Measurements from ENCODE around the gene OR52L1. TPM values are rescaled to one million over a fixed set of nuclear protein-coding genes. Genes with fewer than 3 reads are reported as not detected.

OR52L1 gene
- total RNA-seq = not detected in 2 replicates

GRCh38 chr11:5986885-5987284 lies at the start of gene OR52L1:
TSS of gene OR52L1 (minus strand) at chr11:5986985. CDS start at chr11:5986930, 55 bp downstream.

GRCh38 chr11:6030708-6031405 lies 44.1 kb upstream of the OR52L1 start, which contains the start of gene OR56A1:
TSS of gene OR56A1 (minus strand) at chr11:6030758. CDS start at chr11:6027692, 3,066 bp downstream.

GRCh38 chr11:6006846-6007245 lies 20.1 kb upstream of the OR52L1 start, which contains the start of gene OR56A4:
TSS of gene OR56A4 (minus strand) at chr11:6006946. CDS start at chr11:6002992, 3,954 bp downstream.

GRCh38 chr11:5968394-5968793 lies 18.4 kb downstream of the OR52L1 start, which contains the start of gene OR56A5:
TSS of gene OR56A5 (minus strand) at chr11:5968494. CDS start at chr11:5968494, 0 bp downstream.

GRCh38 chr11:5941951-5942350 lies 44.8 kb downstream of the OR52L1 start, which contains the start of gene OR56A3:
TSS of gene OR56A3 (plus strand) at chr11:5942251. CDS start at chr11:5947347, 5,096 bp downstream.

Other genes with a start within 250 kb of the OR52L1 start
- not detected in 2 replicates for gene OR52N4, start 232.7 kb downstream of the OR52L1 start, total RNA-seq
- gene OR52N5, start 203.6 kb downstream of the OR52L1 start, total RNA-seq = not detected in 2 replicates
- not detected in 2 replicates for gene OR52N1, start 195.7 kb downstream of the OR52L1 start, total RNA-seq
- gene OR52N2, start 178.1 kb downstream of the OR52L1 start, total RNA-seq = not detected in 2 replicates
- not detected in 2 replicates for gene OR52E6, start 145.1 kb downstream of the OR52L1 start, total RNA-seq
- not detected in 2 replicates for gene OR52E8, start 129.3 kb downstream of the OR52L1 start, total RNA-seq
- not detected in 2 replicates for gene OR52E4, start 106.4 kb downstream of the OR52L1 start, total RNA-seq
- gene OR52E5, start 93.8 kb downstream of the OR52L1 start, total RNA-seq = not detected in 2 replicates
- not detected in 2 replicates for gene OR56A3, start 44.7 kb downstream of the OR52L1 start, total RNA-seq
- gene OR56A5, start 18.5 kb downstream of the OR52L1 start, total RNA-seq = not detected in 2 replicates
- not detected in 2 replicates for gene OR56A4, start 20.0 kb upstream of the OR52L1 start, total RNA-seq
- gene OR56A1, start 43.8 kb upstream of the OR52L1 start, total RNA-seq = under 0.01 TPM in 1 of 2 replicates, not detected in the other
- not detected in 2 replicates for gene OR56B4, start 120.7 kb upstream of the OR52L1 start, total RNA-seq
- not detected in 2 replicates for gene OR52B2, start 183.3 kb upstream of the OR52L1 start, total RNA-seq
- not detected in 2 replicates for gene OR52W1, start 212.2 kb upstream of the OR52L1 start, total RNA-seq
- gene C11orf42, start 218.6 kb upstream of the OR52L1 start, total RNA-seq = not detected in 2 replicates
- gene FHIP1B, start 247.7 kb upstream of the OR52L1 start, total RNA-seq = 13.4 and 13.7 TPM in 2 replicates